ENCODE data around the gene CRACDL.
"Not testable (repeated sequence)": the region's sequence is repeated elsewhere in the genome, so short reads cannot be mapped to it uniquely, and the experiment has no call there.

Gene CRACDL

DNA sequence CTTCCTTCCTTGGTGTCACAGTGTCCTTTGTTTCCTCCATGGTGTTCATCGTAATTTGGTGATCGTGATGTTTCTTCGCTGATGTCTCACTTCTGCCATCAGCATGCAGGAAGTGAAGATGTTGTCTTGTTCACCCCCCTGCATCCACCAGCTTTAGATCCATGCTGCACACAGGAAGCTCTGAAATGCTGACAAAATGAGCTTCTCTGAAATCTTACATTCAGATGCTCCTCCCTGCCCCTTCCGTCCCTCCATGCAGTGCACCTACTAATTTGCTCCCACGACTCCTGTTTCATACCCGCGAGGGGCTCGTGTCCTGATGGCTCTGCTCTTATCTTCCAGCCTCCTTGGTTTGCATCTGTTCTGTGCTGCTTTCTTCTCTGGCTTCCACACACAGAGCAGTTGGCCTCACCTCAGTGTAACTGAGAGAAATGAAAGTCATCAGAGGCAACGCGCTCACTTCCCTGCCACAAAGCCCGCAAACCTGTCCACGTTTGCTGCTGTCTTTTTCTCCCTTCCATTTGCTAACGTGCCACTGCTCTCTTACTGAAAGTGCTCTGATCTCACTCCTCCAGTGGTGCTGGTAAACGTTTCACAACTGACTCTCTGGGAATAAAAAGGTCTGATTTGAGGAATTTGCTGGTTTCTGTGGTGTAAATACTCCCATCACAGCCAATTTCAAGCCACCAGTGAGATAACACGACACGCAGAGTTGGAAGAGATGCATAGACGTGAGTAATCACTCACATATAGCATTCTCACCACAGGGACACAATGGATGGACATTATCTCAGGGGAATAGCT is 164.1 kb downstream of the CRACDL start:
- DNase-seq, result peak; percentile 66

- DNase-seq, result no peak
These were observed 164.8 kb downstream of the CRACDL start for GRCh38 chr2:98771264-98771663.

- DNase-seq, result peak; percentile 57
These were observed 166.2 kb downstream of the CRACDL start for GRCh38 chr2:98769784-98770183.

- DNase-seq, result no peak
These were observed 166.9 kb downstream of the CRACDL start for GRCh38 chr2:98769114-98769476.

GRCh38 chr2:98768384-98769113 is 167.5 kb downstream of the CRACDL start:
- peak; percentile 55 for DNase-seq

- no peak for DNase-seq
These were observed 171.5 kb downstream of the CRACDL start for GRCh38 chr2:98764499-98764898.

GRCh38 chr2:98763209-98763951 is 172.6 kb downstream of the CRACDL start:
- no peak for DNase-seq

- no peak for DNase-seq
These were observed 174.1 kb downstream of the CRACDL start for GRCh38 chr2:98761909-98762308.

- peak; percentile 77 for DNase-seq
These were observed 174.7 kb downstream of the CRACDL start for GRCh38 chr2:98761267-98761781.

GRCh38 chr2:98759827-98760625 is 176.0 kb downstream of the CRACDL start:
- no peak for DNase-seq

DNA sequence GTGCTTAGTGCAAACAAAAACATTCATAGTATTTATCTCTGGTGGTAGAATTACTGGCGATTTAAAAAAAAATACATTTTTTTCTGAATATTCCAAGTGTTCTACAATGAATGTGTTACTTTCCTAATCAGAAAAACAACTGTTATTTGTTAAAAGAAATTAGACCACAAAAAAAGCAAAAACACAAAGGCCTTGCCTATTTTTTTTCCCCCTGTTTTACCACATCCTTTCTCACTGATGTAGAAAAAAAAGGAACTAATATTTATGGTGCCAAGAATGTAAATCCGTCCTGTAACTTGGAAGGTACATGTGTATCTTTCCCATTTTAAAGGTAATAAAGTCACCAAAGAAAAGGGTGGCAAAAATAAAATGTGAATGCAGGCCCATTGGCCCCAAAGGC is 176.7 kb downstream of the CRACDL start:
- DNase-seq, result no peak

DNA sequence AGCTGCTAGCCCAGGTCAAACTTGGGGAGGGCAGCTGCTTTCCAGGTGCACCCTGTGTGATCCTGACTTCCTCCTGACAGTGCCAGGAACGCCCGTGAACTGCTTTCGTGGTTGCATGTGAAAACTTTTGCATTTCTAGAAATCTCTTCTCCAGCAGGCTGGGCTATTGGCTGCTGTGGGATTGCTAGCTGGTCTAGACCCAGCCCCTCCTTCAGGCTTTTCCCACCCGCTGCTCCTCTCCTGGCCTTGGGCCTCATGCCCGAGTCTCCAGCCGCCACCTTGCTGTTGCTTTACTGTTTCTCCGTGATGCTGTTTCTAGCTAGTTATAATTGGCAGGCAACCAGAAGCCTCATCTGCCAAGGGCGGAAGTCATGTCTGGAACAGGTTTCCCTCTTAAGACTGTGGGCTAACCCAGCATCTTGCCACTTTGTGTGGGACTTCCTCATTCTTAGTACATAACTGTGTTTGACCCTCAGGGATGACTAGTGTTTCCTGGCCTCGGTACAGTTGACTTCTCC is 178.1 kb downstream of the CRACDL start:
- peak; percentile 59 for DNase-seq

DNA sequence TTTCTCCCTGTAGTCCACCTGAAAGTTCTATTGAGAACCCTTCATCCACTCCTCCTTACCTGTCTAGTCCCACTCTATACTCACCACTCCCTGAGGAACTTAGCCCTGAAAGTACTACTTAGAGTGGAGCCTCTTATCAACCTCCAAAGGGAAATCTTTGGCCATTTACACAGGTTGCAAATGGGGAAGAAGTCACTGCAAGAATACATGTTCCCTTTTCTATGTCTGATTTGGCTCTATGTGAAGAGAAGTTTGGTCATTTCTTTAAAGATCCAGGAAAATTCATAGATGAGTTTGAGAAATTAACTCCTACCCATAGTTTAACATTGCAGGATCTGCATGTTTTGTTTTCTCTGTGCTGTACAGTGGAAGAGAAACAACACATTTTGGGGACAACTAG is 182.2 kb downstream of the CRACDL start:
- DNase-seq, result no peak

DNA sequence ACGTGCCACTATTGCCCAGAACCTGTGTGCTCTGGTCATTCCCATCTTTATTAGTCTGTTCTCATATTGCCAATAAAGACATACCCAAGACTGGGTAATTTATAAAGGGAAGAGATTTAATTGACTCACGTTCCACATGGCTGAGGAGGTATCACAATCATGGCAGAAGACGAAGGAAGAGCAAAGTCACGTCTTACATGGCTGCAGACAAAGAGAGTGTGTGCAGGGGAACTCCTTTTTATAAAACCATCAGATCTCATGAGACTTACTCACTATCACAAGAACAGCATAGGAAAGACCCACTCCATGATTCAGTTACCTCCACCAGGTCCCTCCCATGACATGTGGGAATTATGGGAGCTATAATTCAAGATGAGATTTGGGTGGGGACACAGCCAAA is 183.3 kb downstream of the CRACDL start:
- DNase-seq, result not testable (repeated sequence)

GRCh38 chr2:98751748-98752147 is 184.3 kb downstream of the CRACDL start:
- no peak for DNase-seq

GRCh38 chr2:98750593-98751282 is 185.3 kb downstream of the CRACDL start:
- no peak for DNase-seq

GRCh38 chr2:98749066-98749450 is 187.0 kb downstream of the CRACDL start:
- DNase-seq, result no peak

- DNase-seq, result no peak
These were observed 187.5 kb downstream of the CRACDL start for GRCh38 chr2:98748292-98749065.

GRCh38 chr2:98747888-98748287 is 188.1 kb downstream of the CRACDL start:
- DNase-seq, result no peak

- no peak for DNase-seq
These were observed 189.6 kb downstream of the CRACDL start for GRCh38 chr2:98746426-98746825.

DNA sequence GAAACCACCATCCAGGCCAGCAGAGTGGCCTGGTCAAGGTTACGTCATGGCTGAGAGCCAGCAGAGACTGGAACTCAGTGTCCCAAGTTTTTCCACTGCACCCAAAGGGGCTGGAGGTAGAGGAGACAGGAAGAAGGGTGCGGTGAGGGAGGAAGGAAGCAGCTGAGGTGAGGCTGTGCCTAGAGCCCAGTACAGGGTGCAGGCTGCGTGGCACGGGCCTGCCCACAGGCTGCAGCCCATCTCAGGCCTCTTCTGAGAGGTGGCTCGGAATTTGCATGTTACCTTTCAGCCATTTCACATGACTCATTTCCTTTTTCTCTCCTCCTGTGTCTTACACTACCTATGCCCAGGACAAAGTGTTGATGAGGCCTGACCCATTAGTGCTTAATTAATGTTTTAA is 191.4 kb downstream of the CRACDL start:
- no peak for DNase-seq

All from stimulated activated CD8-positive, alpha-beta memory T cell treated with anti-CD3 and anti-CD28 coated beads, Interleukin-4, amount 100 ng/mL, for 48 hours (primary cell).